ENCODE measurements around the gene CEP57L1. TPM values are rescaled to one million over a fixed set of nuclear protein-coding genes. Genes with fewer than 3 reads are reported as not detected.
"Not testable (repeated sequence)": the region's sequence is repeated elsewhere in the genome, so short reads cannot be mapped to it uniquely, and the experiment has no call there.

CEP57L1 gene
- total and polyA plus RNA-seq, 4 donors = 8.5 to 21.9 (median 13.4) TPM

DNA sequence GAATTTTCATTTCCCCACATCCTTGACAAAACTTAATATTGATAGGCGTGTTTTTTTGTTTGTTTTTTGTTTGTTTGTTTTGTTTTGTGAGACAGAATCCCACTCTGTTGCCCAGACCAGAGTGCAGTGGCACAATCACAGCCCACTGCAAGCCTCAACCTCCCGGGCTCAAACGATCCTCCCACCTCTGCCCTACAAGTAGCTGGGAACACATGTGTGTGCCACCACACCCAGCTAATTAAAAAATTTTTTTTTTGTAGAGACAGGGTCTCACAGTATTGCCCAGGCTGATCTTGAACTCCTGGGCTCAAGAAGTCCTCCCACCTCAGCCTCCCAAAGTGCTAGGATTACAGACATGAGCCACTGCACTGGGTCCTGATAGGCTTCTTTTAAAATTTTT is 9.2 kb downstream of the CEP57L1 start:
- Histone ChIP-seq H3K27ac (ENCODE audit: low read depth in 1 of 2, low read length in 2 of 2) (no peak overlapping the region), H3K36me3 (ENCODE audit: control insufficient read depth in 1 of 2, insufficient read depth in 2 of 2, low read length in 1 of 2) (peaks cover 0 to 5% of the 10 kb centered on the region in 2 donors), H3K4me1 (ENCODE audit: control insufficient read depth in 1 of 2, insufficient read depth in 2 of 2, low read length in 2 of 2) (no peaks in the 10 kb centered on the region), H3K27me3 (ENCODE audit: control insufficient read depth in 1 of 2, insufficient read depth in 2 of 2, low read length in 1 of 2) (no peaks in the 10 kb centered on the region), H3K4me3 (ENCODE audit: low read length in 2 of 2) (no peak overlapping the region), H3K9me3 (ENCODE audit: control insufficient read depth, low read length) (no peaks in the 10 kb centered on the region)
- DNase-seq (no peak), ATAC-seq (ENCODE audit: low FRiP score) (no peak)
- intact Hi-C loops (cut with DNase I) = no loop called here
- 94 to 96% methylated on average over 3 of the region's 3 CpGs for WGBS, 2 donors

DNA sequence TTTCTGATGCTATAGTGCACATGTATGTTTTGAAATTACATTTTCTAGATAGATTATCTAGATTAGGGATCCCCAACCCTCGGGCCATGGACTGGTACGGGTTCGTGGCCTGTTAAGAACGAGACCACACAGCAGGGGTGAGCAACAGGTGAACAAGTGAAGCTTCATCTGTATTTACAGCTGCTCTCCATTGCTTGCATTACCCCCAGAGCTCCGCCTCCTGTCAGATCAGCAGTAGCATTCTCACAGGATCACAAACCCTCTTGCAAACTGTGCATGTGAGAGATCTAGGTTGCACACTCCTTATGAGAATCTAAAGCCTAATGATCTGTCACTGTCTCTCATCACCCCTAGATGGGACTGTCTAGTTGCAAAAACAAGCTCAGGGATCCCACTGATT is 10.4 kb downstream of the CEP57L1 start:
- Histone ChIP-seq H3K9me3 (ENCODE audit: control insufficient read depth, low read length) (no peaks in the 10 kb centered on the region), H3K36me3 (ENCODE audit: control insufficient read depth in 1 of 2, insufficient read depth in 2 of 2, low read length in 1 of 2) (peaks cover 0 to 5% of the 10 kb centered on the region in 2 donors), H3K27me3 (ENCODE audit: control insufficient read depth in 1 of 2, insufficient read depth in 2 of 2, low read length in 1 of 2) (no peaks in the 10 kb centered on the region), H3K4me3 (ENCODE audit: low read length in 2 of 2) (no peak overlapping the region), H3K27ac (ENCODE audit: low read depth in 1 of 2, low read length in 2 of 2) (no peak overlapping the region), H3K4me1 (ENCODE audit: control insufficient read depth in 1 of 2, insufficient read depth in 2 of 2, low read length in 2 of 2) (no peaks in the 10 kb centered on the region)
- DNase-seq (no peak), ATAC-seq (ENCODE audit: low FRiP score) (no peak)
- intact Hi-C loops (cut with DNase I) = no loop called here
- WGBS, 2 donors = 85 to 86% methylated on average over 5 of the region's 5 CpGs

DNA sequence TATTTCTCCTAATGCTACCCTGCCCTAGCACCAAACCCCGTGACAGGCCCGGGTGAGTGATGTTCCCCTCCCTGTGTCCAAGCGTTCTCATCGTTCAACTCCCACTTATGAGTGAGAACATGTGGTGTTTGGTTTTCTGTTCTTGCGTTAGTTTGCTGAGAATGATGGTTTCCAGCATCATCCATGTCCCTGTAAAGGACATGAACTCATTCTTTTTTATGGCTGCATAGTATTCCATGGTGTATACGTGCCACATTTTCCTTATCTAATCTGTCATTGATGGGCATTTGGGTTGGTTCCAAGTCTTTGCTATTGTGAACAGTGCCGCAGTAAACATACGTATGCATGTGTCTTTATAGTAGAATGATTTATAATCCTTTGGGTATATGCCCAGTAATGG is 14.4 kb downstream of the CEP57L1 start:
- H3K36me3 ChIP-seq (ENCODE audit: control insufficient read depth in 1 of 2, insufficient read depth in 2 of 2, low read length in 1 of 2); H3K27ac ChIP-seq (ENCODE audit: low read depth in 1 of 2, low read length in 2 of 2); intact Hi-C loops (cut with DNase I); H3K27me3 ChIP-seq (ENCODE audit: control insufficient read depth in 1 of 2, insufficient read depth in 2 of 2, low read length in 1 of 2); ATAC-seq (ENCODE audit: low FRiP score); H3K4me1 ChIP-seq (ENCODE audit: control insufficient read depth in 1 of 2, insufficient read depth in 2 of 2, low read length in 2 of 2); H3K9me3 ChIP-seq (ENCODE audit: control insufficient read depth, low read length); DNase-seq; H3K4me3 ChIP-seq (ENCODE audit: low read length in 2 of 2): not testable (repeated sequence)
- WGBS, 2 donors = 94 to 96% methylated on average over 8 of the region's 8 CpGs

DNA sequence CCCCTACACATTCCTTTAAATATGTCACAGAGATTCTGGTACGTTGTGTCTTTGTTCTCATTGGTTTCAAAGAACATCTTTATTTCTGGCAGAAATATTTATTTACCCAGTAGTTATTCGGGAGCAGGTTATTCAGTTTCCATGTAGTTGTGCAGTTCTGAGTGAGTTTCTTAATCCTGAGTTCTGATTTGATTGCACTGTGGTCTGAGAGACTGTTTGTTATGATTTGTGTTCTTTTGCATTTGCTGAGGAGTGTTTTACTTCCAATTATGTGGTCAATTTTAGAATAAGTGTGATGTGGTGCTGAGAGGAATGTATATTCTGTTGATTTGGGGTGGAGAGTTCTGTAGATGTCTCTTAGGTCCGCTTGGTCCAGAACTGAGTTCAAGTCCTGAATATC is 17.4 kb downstream of the CEP57L1 start:
- WGBS, 2 donors = 91% methylated on average over 3 of the region's 3 CpGs
- H3K4me3 ChIP-seq (ENCODE audit: low read length in 2 of 2); H3K27ac ChIP-seq (ENCODE audit: low read depth in 1 of 2, low read length in 2 of 2); DNase-seq; H3K36me3 ChIP-seq (ENCODE audit: control insufficient read depth in 1 of 2, insufficient read depth in 2 of 2, low read length in 1 of 2); H3K27me3 ChIP-seq (ENCODE audit: control insufficient read depth in 1 of 2, insufficient read depth in 2 of 2, low read length in 1 of 2); H3K4me1 ChIP-seq (ENCODE audit: control insufficient read depth in 1 of 2, insufficient read depth in 2 of 2, low read length in 2 of 2); intact Hi-C loops (cut with DNase I); H3K9me3 ChIP-seq (ENCODE audit: control insufficient read depth, low read length); ATAC-seq (ENCODE audit: low FRiP score): not testable (repeated sequence)

DNA sequence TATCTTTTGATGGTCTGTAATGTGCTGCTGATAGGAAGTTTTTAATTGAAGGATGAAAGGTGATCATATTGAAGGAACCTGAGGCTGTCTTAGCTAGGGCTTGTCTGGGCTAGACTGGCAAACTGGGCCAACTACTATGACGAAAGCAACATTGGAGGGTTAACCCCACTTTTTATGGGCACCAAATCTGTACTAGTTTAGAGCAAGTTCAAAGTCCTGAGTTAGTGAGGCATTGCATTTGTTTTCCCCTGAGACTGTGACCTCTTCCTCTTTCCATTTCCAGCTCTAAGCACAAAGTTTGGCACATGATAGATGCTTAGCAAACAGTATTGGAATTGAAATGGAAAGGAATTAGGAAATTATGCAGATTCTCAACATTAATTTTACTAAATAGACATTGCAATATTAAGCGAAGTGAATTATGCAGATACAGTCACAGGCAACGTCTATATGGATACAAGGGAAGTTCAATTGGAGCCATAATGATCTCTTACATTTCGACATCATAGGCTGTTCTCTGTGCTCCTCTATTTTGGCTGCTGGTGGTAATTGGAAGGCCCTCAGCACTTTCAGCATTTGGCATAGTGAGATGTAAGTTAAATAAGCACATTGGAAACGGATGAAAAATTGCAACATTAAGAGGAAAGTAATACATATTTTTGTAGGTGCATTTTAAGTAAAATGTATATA is 22.2 kb downstream of the CEP57L1 start:
- ATAC-seq (ENCODE audit: low FRiP score) (peak; percentile 56), DNase-seq (no peak)
- Histone ChIP-seq H3K9me3 (ENCODE audit: control insufficient read depth, low read length) (no peaks in the 10 kb centered on the region), H3K36me3 (ENCODE audit: control insufficient read depth in 1 of 2, insufficient read depth in 2 of 2, low read length in 1 of 2) (no peaks in the 10 kb centered on the region), H3K27ac (ENCODE audit: low read depth in 1 of 2, low read length in 2 of 2) (no peak overlapping the region), H3K27me3 (ENCODE audit: control insufficient read depth in 1 of 2, insufficient read depth in 2 of 2, low read length in 1 of 2) (no peaks in the 10 kb centered on the region), H3K4me1 (ENCODE audit: control insufficient read depth in 1 of 2, insufficient read depth in 2 of 2, low read length in 2 of 2) (peaks cover 2 to 9% of the 10 kb centered on the region in 2 donors), H3K4me3 (ENCODE audit: low read length in 2 of 2) (no peak overlapping the region)
- intact Hi-C loops (cut with DNase I) = no loop called here
- WGBS, 2 donors = 78 to 85% methylated on average over 5 of the region's 5 CpGs

DNA sequence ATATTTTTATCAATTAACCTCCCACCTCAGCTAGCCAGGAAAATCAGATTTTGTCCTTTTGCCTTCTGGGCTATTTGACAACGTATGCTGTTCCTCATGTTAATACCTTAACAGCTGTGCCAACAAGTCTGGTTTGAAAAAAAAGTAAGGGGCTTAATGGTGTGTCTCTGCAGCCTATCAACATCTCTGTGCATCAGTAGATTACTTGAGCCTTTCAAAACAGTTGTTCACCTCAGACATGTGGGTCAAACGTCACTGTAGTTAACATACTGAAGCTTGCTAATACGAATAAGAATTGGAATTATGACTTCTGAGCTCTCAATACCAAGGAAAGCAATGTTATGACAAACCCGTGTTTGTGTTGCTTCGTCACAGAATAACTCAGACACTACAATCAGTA is 23.0 kb downstream of the CEP57L1 start:
- H3K36me3 ChIP-seq (ENCODE audit: control insufficient read depth in 1 of 2, insufficient read depth in 2 of 2, low read length in 1 of 2) = no peaks in the 10 kb centered on the region
- WGBS, 2 donors = 70 to 71% methylated on average over 5 of the region's 5 CpGs
- H3K4me3 ChIP-seq (ENCODE audit: low read length in 2 of 2) = no peak overlapping the region
- H3K4me1 ChIP-seq (ENCODE audit: control insufficient read depth in 1 of 2, insufficient read depth in 2 of 2, low read length in 2 of 2) = peaks cover 2 to 9% of the 10 kb centered on the region in 2 donors
- intact Hi-C loops (cut with DNase I) = no loop called here
- H3K9me3 ChIP-seq (ENCODE audit: control insufficient read depth, low read length) = no peaks in the 10 kb centered on the region
- DNase-seq = no peak
- H3K27ac ChIP-seq (ENCODE audit: low read depth in 1 of 2, low read length in 2 of 2) = no peak overlapping the region
- no peaks in the 10 kb centered on the region for H3K27me3 ChIP-seq (ENCODE audit: control insufficient read depth in 1 of 2, insufficient read depth in 2 of 2, low read length in 1 of 2)
- ATAC-seq (ENCODE audit: low FRiP score) = no peak

DNA sequence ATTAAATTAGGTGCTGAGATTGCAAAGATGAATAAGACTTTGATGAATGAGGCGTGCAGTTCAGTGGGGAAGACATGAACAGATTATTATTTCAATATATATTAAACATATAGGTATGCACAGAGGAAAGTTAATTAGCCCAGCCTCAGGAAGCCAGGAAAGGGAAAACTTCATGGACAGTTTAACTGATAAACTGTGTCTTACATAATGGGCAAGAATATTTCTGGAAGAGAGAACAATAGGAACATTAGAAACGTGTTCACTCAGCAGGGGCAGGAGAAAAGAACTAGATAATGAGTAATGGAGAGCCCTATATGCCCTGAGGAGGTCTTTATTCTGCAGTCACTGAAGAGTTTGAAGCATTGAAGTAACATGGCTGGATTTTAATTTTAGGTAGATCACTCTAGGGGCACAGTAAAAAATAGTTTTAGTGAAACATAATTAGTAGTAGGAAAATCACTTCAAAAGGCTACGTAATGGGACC is 23.6 kb downstream of the CEP57L1 start:
- DNase-seq (no peak), ATAC-seq (ENCODE audit: low FRiP score) (no peak)
- Histone ChIP-seq H3K4me3 (ENCODE audit: low read length in 2 of 2) (no peak overlapping the region), H3K4me1 (ENCODE audit: control insufficient read depth in 1 of 2, insufficient read depth in 2 of 2, low read length in 2 of 2) (peaks cover 2 to 9% of the 10 kb centered on the region in 2 donors), H3K27me3 (ENCODE audit: control insufficient read depth in 1 of 2, insufficient read depth in 2 of 2, low read length in 1 of 2) (no peaks in the 10 kb centered on the region), H3K36me3 (ENCODE audit: control insufficient read depth in 1 of 2, insufficient read depth in 2 of 2, low read length in 1 of 2) (no peaks in the 10 kb centered on the region), H3K9me3 (ENCODE audit: control insufficient read depth, low read length) (no peaks in the 10 kb centered on the region), H3K27ac (ENCODE audit: low read depth in 1 of 2, low read length in 2 of 2) (no peak overlapping the region)
- 83 to 87% methylated on average over 3 of the region's 3 CpGs for WGBS, 2 donors
- intact Hi-C loops (cut with DNase I) = no loop called here

DNA sequence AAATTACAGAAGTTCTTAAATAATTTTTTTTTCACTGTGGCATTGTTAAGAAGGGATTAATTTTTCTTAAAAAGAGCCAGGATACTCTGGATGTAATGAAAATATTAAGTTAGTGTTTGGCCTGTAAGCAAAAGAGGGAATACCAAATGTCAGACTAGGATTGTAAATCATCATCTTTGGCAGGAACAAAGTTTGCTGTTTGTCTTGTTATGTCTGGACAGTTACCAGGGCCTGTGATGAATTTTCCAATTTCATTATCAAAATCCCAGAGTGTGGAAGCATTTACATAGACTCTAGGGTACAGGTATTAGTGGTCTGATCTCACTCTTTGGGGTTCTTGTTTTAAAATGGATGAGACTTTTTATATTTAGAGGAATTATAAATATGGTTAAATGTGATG is 26.1 kb downstream of the CEP57L1 start:
- intact Hi-C loops (cut with DNase I) = no loop called here
- peak; percentile 44 for ATAC-seq (ENCODE audit: low FRiP score)

DNA sequence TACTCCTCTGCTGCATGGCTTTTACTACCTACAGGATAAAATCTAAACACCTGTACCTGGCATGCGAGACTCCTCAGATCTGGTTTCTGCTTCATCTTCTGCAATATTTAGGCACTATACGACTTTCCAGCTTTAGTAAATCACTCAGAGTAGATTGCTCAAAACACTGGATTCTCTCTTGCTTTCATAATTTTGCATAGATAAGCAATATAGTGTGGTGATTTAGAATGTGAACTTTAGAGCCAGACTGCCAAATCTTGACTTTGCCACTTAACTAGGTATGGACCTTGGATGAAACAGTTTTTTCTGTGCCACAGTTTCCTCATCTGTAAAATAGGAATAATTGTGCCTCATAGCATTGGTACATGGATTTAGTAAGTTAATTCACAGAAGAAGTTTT is 28.9 kb downstream of the CEP57L1 start:
- H3K36me3 ChIP-seq (ENCODE audit: control insufficient read depth in 1 of 2, insufficient read depth in 2 of 2, low read length in 1 of 2) = no peaks in the 10 kb centered on the region
- DNase-seq (no peak), ATAC-seq (ENCODE audit: low FRiP score) (no peak)
- no peaks in the 10 kb centered on the region for H3K27me3 ChIP-seq (ENCODE audit: control insufficient read depth in 1 of 2, insufficient read depth in 2 of 2, low read length in 1 of 2)
- WGBS, 2 donors = 95 to 97% methylated on average over 2 of the region's 2 CpGs
- H3K4me1 ChIP-seq (ENCODE audit: control insufficient read depth in 1 of 2, insufficient read depth in 2 of 2, low read length in 2 of 2) = peaks cover 2 to 9% of the 10 kb centered on the region in 2 donors
- H3K9me3 ChIP-seq (ENCODE audit: control insufficient read depth, low read length) = no peaks in the 10 kb centered on the region
- H3K4me3 ChIP-seq (ENCODE audit: low read length in 2 of 2) = no peak overlapping the region
- intact Hi-C loops (cut with DNase I) = no loop called here
- H3K27ac ChIP-seq (ENCODE audit: low read depth in 1 of 2, low read length in 2 of 2) = no peak overlapping the region

More for the DNA sequence above, 26.1 kb downstream of the CEP57L1 start:
- no peak for DNase-seq
- Histone ChIP-seq H3K36me3 (ENCODE audit: control insufficient read depth in 1 of 2, insufficient read depth in 2 of 2, low read length in 1 of 2) (no peaks in the 10 kb centered on the region), H3K4me1 (ENCODE audit: control insufficient read depth in 1 of 2, insufficient read depth in 2 of 2, low read length in 2 of 2) (peaks cover 2 to 9% of the 10 kb centered on the region in 2 donors), H3K27me3 (ENCODE audit: control insufficient read depth in 1 of 2, insufficient read depth in 2 of 2, low read length in 1 of 2) (no peaks in the 10 kb centered on the region), H3K27ac (ENCODE audit: low read depth in 1 of 2, low read length in 2 of 2) (no peak overlapping the region), H3K4me3 (ENCODE audit: low read length in 2 of 2) (no peak overlapping the region), H3K9me3 (ENCODE audit: control insufficient read depth, low read length) (no peaks in the 10 kb centered on the region)

All from aorta (tissue), 5 donors.